ENCODE results near the gene MBTPS1.
"Not testable (repeated sequence)": the region's sequence is repeated elsewhere in the genome, so short reads cannot be mapped to it uniquely, and the experiment has no call there.

Gene MBTPS1

GRCh38 chr16:84136331-84137125 lies 19.8 kb upstream of the MBTPS1 start:
- no peak for DNase-seq

GRCh38 chr16:84132527-84133285 lies 16.0 kb upstream of the MBTPS1 start:
- DNase-seq: no peak

GRCh38 chr16:84131117-84131516 lies 14.4 kb upstream of the MBTPS1 start:
- no peak for DNase-seq

- DNase-seq: no peak
Observed at GRCh38 chr16:84124257-84125073, 7.7 kb upstream of the MBTPS1 start.

GRCh38 chr16:84121007-84121406 lies 4.3 kb upstream of the MBTPS1 start:
- no peak for DNase-seq

- DNase-seq: no peak
Observed at GRCh38 chr16:84120023-84120422, 3.3 kb upstream of the MBTPS1 start.

GRCh38 chr16:84119368-84119767 lies 2.6 kb upstream of the MBTPS1 start:
- no peak for DNase-seq

- DNase-seq: not testable (repeated sequence)
Observed at GRCh38 chr16:84118315-84118714, 1.6 kb upstream of the MBTPS1 start.

GRCh38 chr16:84117494-84117843 lies 727 bp upstream of the MBTPS1 start:
- DNase-seq: peak; percentile 58

- peak; percentile 11 for DNase-seq
Observed at GRCh38 chr16:84115919-84116719, 623 bp downstream of the MBTPS1 start.

- not testable (repeated sequence) for DNase-seq
Observed at GRCh38 chr16:84111949-84112348, 4.8 kb downstream of the MBTPS1 start.

- DNase-seq: no peak
Observed at GRCh38 chr16:84111525-84111924, 5.2 kb downstream of the MBTPS1 start.

- DNase-seq: no peak
Observed at GRCh38 chr16:84110527-84110926, 6.2 kb downstream of the MBTPS1 start.

- DNase-seq: no peak
Observed at GRCh38 chr16:84109598-84110335, 7.0 kb downstream of the MBTPS1 start.

- DNase-seq: no peak
Observed at GRCh38 chr16:84107921-84108320, 8.8 kb downstream of the MBTPS1 start.

GRCh38 chr16:84105948-84106740 lies 10.6 kb downstream of the MBTPS1 start:
- DNase-seq: no peak

GRCh38 chr16:84105301-84105815 lies 11.4 kb downstream of the MBTPS1 start:
- DNase-seq: no peak

GRCh38 chr16:84104231-84104630 lies 12.5 kb downstream of the MBTPS1 start:
- no peak for DNase-seq

GRCh38 chr16:84103678-84104077 lies 13.1 kb downstream of the MBTPS1 start:
- DNase-seq: no peak

- no peak for DNase-seq
Observed at GRCh38 chr16:84098939-84099338, 17.8 kb downstream of the MBTPS1 start.
